Measurements from ENCODE around the gene KLF13. TPM values are rescaled to one million over a fixed set of nuclear protein-coding genes. Genes with fewer than 3 reads are reported as not detected.

The KLF13 gene
- total RNA-seq, 2 donors from 2014 or later, result 18.7 to 18.9 TPM

- peaks cover 14% of the 10 kb centered on the region for H3K27me3 Mint-ChIP-seq (ENCODE audit: insufficient read depth)
- Histone ChIP-seq H3K27me3 (ENCODE audit: control insufficient read depth, insufficient read depth, low read length, poor library complexity, severe bottlenecking) (peaks cover 7% of the 10 kb centered on the region), H3K27ac (ENCODE audit: low read depth, low read length) (no peak overlapping the region), H3K9ac (ENCODE audit: extremely low read depth, low read length, poor library complexity, severe bottlenecking) (no peak overlapping the region), H3K4me1 (ENCODE audit: control insufficient read depth, insufficient read depth, low read length) (no peaks in the 10 kb centered on the region), H3K36me3 (ENCODE audit: control insufficient read depth, insufficient read depth, low read length) (no peaks in the 10 kb centered on the region), H3K4me3 (ENCODE audit: low read length) (no peak overlapping the region), H3K9me3 (ENCODE audit: control insufficient read depth, low read length) (peaks cover 7% of the 10 kb centered on the region)
- H3K9me3 Mint-ChIP-seq, result peaks cover 7% of the 10 kb centered on the region
- H3K36me3 Mint-ChIP-seq (ENCODE audit: low read depth), result no peaks in the 10 kb centered on the region
- H3K4me3 Mint-ChIP-seq, result no peak overlapping the region
- H3K4me1 Mint-ChIP-seq, result peaks cover 4% of the 10 kb centered on the region
- H3K27ac Mint-ChIP-seq, result no peak overlapping the region
- 76 to 95% methylated on average over 2 to 3 of the region's 3 CpGs for WGBS, 2 experiments (ENCODE audit: insufficient coverage in 1 of 2, insufficient read length in 1 of 2)
- TF ChIP-seq, protein P1, sequence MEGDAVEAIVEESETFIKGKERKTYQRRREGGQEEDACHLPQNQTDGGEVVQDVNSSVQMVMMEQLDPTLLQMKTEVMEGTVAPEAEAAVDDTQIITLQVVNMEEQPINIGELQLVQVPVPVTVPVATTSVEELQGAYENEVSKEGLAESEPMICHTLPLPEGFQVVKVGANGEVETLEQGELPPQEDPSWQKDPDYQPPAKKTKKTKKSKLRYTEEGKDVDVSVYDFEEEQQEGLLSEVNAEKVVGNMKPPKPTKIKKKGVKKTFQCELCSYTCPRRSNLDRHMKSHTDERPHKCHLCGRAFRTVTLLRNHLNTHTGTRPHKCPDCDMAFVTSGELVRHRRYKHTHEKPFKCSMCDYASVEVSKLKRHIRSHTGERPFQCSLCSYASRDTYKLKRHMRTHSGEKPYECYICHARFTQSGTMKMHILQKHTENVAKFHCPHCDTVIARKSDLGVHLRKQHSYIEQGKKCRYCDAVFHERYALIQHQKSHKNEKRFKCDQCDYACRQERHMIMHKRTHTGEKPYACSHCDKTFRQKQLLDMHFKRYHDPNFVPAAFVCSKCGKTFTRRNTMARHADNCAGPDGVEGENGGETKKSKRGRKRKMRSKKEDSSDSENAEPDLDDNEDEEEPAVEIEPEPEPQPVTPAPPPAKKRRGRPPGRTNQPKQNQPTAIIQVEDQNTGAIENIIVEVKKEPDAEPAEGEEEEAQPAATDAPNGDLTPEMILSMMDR (conservative IDR thresholded peaks at IDR 0.05), result no peak
- DNase-seq, result no peak
Observed at GRCh38 chr15:31291048-31291578, 35.5 kb upstream of the KLF13 start.

DNA sequence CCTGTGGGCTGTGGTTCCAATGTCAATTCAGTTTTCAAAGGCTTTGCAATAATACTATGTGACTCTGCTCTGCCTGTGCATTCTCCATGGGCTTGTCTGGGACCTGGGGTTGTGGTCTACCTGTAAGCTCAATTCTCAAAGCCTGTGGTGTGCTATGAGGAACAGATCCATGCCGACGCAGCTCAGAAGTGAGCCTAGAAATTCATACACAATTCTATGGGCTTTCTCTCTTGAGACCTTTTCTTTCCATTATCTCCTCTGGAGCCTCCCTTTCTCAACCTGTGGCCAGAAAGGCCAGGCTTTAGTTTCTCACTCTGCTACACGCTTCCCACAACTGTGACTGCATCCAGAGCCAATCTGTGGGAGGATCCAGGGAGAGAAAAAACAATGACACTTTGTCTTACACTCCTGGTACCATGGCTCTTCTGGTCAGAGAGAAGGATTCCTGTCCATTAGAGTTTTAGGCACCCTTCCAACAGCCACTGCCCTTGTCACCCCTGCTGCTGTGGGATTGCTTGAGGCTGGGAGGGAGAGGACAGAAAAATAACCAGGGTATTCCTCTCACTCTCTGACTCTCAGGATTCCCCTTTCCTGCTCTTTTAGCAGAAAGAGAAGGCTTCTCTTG, 34.1 kb upstream of the KLF13 start:
- peaks cover 14% of the 10 kb centered on the region for H3K27me3 Mint-ChIP-seq (ENCODE audit: insufficient read depth)
- Histone ChIP-seq H3K27me3 (ENCODE audit: control insufficient read depth, insufficient read depth, low read length, poor library complexity, severe bottlenecking) (peaks cover 7% of the 10 kb centered on the region), H3K4me3 (ENCODE audit: low read length) (no peak overlapping the region), H3K4me1 (ENCODE audit: control insufficient read depth, insufficient read depth, low read length) (peaks cover 8% of the 10 kb centered on the region), H3K27ac (ENCODE audit: low read depth, low read length) (no peak overlapping the region), H3K9me3 (ENCODE audit: control insufficient read depth, low read length) (peaks cover 3% of the 10 kb centered on the region), H3K9ac (ENCODE audit: extremely low read depth, low read length, poor library complexity, severe bottlenecking) (no peak overlapping the region), H3K36me3 (ENCODE audit: control insufficient read depth, insufficient read depth, low read length) (no peaks in the 10 kb centered on the region)
- H3K4me1 Mint-ChIP-seq, result peaks cover 12% of the 10 kb centered on the region
- no peak overlapping the region for H3K4me3 Mint-ChIP-seq
- DNase-seq, result peak; percentile 25
- WGBS, 2 experiments (ENCODE audit: insufficient coverage in 1 of 2, insufficient read length in 1 of 2), result 79 to 100% methylated on average over 3 of the region's 3 CpGs
- TF ChIP-seq, protein P1 (conservative IDR thresholded peaks at IDR 0.05), result no peak
- H3K9me3 Mint-ChIP-seq, result peaks cover 7% of the 10 kb centered on the region
- no peak overlapping the region for H3K27ac Mint-ChIP-seq
- no peaks in the 10 kb centered on the region for H3K36me3 Mint-ChIP-seq (ENCODE audit: low read depth)

GRCh38 chr15:31293655-31294054, 33.0 kb upstream of the KLF13 start:
- TF ChIP-seq, protein P1 (conservative IDR thresholded peaks at IDR 0.05), result no peak
- Mint-ChIP-seq H3K9me3 (peaks cover 2% of the 10 kb centered on the region), H3K36me3 (ENCODE audit: low read depth) (no peaks in the 10 kb centered on the region), H3K4me3 (no peak overlapping the region), H3K4me1 (peaks cover 12% of the 10 kb centered on the region), H3K27ac (no peak overlapping the region), H3K27me3 (ENCODE audit: insufficient read depth) (peaks cover 13% of the 10 kb centered on the region)
- Histone ChIP-seq H3K4me1 (ENCODE audit: control insufficient read depth, insufficient read depth, low read length) (peaks cover 8% of the 10 kb centered on the region), H3K27ac (ENCODE audit: low read depth, low read length) (no peak overlapping the region), H3K9me3 (ENCODE audit: control insufficient read depth, low read length) (no peaks in the 10 kb centered on the region), H3K36me3 (ENCODE audit: control insufficient read depth, insufficient read depth, low read length) (no peaks in the 10 kb centered on the region), H3K9ac (ENCODE audit: extremely low read depth, low read length, poor library complexity, severe bottlenecking) (no peak overlapping the region), H3K27me3 (ENCODE audit: control insufficient read depth, insufficient read depth, low read length, poor library complexity, severe bottlenecking) (peaks cover 7% of the 10 kb centered on the region), H3K4me3 (ENCODE audit: low read length) (no peak overlapping the region)
- DNase-seq, result no peak
- WGBS, 2 experiments (ENCODE audit: insufficient coverage in 1 of 2, insufficient read length in 1 of 2), result 90 to 100% methylated on average over 3 of the region's 3 CpGs
